GM19240 (cell line): ENCODE data around the gene LCNL1.

Experiments used
- DNase-seq: peaks from one replicate; pipeline ENCODE4 v3.0.0; 2011; ENCODE audit warnings: low spot score; ENCODE audit not compliant: insufficient read length

LCNL1 gene

GRCh38 chr9:136982232-136983051 is at the start of gene LCNL1:
Gene LCNL1, plus strand, starts transcription at chr9:136982993. Its CDS starts 594 bp downstream, at chr9:136983587.
- no peak for DNase-seq

DNA sequence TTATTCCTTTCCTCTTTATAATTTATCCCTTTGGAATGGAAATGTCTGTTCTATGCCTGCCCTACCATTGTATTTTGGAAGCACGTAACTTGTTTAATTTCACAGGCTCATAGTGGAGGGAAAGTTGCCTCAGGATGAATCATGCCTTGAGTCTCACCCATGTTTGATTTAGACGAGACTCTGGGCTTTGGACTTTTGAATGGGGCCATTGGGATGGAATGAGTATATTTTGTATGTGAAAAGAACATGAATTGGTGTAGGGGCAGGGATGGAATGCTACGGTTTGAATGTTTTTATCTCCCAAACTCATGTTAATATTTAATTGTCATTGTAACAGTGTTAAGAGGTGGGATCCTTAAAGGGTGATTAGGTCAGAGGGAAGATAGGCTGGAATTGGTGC is 48.5 kb upstream of the LCNL1 start:
- DNase-seq, result no peak

GRCh38 chr9:136935651-136936050 is 47.1 kb upstream of the LCNL1 start:
- DNase-seq, result no peak

DNA sequence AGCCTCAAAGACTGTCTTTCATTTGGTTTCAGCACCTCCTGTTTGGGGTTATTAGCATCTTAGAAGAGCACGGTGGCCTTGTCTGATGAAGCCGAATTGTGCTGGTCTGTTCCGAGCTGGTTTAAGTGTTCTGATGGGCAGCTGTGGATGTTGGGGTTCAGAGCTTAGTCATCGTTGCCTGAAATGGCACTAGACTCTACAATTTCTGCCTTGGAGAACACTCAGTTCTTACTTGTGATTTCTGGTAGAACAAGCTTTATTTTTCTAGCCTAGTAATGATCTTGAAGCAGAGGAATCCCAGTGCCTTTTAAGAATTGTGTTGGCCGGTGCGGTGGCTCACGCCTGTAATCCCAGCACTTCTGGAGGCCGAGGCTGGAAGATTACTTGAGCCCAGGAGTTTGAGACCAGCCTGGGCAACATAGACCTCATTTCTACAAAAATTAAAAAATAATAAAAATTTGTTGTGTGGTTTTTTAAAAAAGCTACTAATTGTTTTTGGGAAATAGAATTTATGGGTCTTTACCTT is 46.1 kb upstream of the LCNL1 start:
- DNase-seq, result no peak

- DNase-seq, result no peak
These were observed 45.4 kb upstream of the LCNL1 start for GRCh38 chr9:136937186-136938001.

DNA sequence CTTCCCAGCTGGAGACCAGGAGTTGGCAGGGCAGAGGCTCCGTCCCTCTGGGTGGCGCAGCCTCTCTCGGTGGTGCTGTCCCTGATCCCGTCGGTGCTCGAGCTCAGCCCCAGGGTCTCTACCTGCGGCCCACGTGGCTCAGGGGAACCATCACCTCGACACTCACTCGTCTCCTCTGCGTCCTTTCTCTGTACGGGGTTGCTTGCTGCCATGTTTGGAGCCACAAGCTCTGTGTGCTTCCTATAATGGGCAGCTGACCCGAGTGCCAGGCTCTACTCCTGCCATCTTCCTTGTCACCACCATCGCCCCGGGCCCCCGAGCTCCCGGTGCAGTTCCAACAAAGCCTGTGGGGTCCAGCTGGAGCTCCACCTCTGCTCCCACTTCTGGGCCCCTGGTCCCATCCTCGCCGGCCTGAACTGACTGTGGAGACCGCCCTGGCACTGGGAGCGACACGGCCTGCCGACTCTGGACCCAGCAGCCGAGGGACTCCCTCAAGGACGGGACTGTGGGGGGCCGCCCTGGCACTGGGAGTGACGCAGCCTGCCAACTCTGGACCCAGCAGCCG is 43.3 kb upstream of the LCNL1 start:
- no peak for DNase-seq

GRCh38 chr9:136939996-136940525 is 42.7 kb upstream of the LCNL1 start:
- DNase-seq, result no peak

DNA sequence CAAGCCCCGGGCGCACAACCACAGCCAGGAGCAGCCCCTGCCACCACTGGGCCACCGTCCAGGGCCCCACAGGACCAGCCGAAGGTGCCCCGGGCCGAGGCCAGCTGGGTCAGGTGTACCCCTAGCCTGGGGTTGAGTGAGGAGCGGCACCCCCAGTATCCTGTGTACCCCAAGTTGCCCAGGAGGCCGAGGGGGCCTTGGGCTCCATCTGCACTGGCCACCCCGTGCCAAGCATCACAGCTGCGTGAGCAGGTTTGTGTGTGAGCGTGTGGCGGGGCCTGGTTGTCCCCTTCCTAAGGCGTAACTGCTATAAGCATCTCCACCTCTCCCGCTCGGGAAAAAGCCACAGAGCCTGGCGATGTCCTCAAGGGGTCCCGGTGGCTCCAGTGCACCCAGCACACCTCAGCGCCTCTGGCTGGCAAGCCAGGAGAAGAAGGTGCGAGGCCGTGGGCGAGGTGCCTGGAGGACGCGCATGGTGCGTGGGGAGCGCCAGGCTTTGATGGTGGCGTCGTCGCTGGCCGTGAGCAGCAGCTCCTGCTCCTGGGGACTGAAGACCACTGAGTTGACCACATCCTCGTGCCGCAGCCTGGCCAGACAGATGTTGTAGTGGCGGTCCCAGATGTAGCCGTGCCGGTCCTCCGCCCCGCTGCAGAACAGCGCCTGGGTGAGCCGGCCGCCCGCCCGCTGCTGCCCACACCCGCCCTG is 42.1 kb upstream of the LCNL1 start:
- DNase-seq, result no peak

- DNase-seq, result no peak
These were observed 41.3 kb upstream of the LCNL1 start for GRCh38 chr9:136941231-136942111.

GRCh38 chr9:136942112-136942880 is 40.5 kb upstream of the LCNL1 start:
- no peak for DNase-seq

GRCh38 chr9:136942881-136943230 is 39.9 kb upstream of the LCNL1 start:
- DNase-seq, result no peak

DNA sequence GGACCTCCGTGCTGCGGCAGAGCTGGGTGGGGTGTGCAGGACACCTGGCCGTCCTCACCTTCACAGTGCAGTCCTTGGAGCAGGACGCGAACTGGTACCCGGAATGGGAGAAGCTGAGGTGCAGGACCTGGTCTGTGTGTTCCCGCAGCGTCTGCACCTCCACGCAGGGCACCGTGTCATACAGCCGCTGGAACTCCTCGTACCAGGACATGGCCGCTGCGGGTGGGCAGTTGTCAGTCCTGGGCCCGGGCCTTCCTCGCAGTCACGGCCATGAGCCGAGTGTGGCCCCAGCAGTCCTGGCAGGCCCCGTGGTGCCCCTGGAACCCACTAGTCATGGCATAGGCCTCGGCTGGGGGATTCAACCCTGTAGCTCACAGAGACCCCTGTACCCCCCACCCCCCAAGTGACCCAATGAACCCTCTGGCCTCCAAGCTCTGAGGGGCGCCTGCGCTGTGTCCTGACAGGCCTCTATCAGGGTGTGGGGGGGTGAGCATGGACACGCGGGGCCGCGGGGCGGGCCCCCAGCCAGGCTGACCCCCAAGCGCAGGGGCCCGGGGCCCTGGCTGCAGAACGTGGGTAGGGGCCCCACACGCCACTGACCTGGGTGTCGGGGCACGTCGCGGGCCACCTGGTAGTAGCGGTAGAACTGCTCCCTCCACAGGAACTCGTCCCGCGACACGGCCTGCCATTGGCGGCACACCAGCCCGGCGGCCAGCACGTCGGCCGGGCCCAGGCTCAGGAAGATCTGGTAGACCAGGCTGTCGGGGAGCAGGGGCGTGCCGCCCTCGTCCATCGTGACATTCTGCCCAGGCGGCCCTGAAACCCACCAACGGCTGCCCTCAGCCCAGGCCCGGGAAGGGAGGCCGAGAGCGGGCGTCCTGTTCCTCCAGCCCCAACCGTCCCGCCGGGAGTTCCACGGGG is 39.2 kb upstream of the LCNL1 start:
- DNase-seq, result peak; percentile 60

DNA sequence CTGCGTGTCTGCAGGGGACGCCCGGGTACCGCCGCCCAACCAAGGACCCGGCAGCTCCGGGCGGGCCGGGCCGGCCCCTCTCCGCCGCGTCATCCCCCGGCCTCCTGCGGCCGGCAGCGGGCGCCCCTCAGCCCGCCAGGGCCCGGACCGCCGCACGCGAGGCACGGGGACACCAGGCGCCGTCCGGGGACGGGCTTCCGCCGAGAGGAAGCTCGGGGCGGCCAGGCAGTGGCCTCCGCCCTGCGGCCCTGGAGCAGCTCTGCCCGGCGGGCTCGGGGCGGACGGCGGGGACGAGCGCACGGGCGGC is 38.6 kb upstream of the LCNL1 start:
- DNase-seq, result peak; percentile 65

GRCh38 chr9:136944519-136945332 is 38.1 kb upstream of the LCNL1 start, which contains the start of the genes C8G and FBXW5:
Gene C8G, plus strand, starts transcription at chr9:136945243. Its CDS starts 78 bp downstream, at chr9:136945321.
Gene FBXW5, minus strand, starts transcription at chr9:136944738. Its CDS starts 655 bp downstream, at chr9:136944083.
- DNase-seq, result peak; percentile 96

GRCh38 chr9:136945333-136946227 is 37.2 kb upstream of the LCNL1 start:
- no peak for DNase-seq

- DNase-seq, result no peak
These were observed 36.4 kb upstream of the LCNL1 start for GRCh38 chr9:136946228-136947027.
